Measurements from ENCODE around the gene MESP2.

GRCh38 chr15:89783861-89784685, 7.9 kb downstream of the MESP2 start:
- TF ChIP-seq POLR2AphosphoS5 (IDR thresholded peaks at IDR 0.05) (no peak), MXI1 (conservative IDR thresholded peaks at IDR 0.05; ENCODE audit: poor library complexity, severe bottlenecking) (no peak), CTCF (IDR thresholded peaks at IDR 0.05; ENCODE audit: poor library complexity, severe bottlenecking) (no peak), EP300 (conservative IDR thresholded peaks at IDR 0.05; ENCODE audit: poor library complexity, severe bottlenecking) (no peak), REST (IDR thresholded peaks at IDR 0.05; ENCODE audit: borderline replicate concordance) (no peak), EZH2 (IDR thresholded peaks at IDR 0.05; ENCODE audit: borderline replicate concordance, insufficient read depth, low read length, poor library complexity, severe bottlenecking) (no peak), RAD21 (conservative IDR thresholded peaks at IDR 0.05) (no peak)

All from neural cell (in vitro differentiated cells).